Lower lobe of right lung (tissue), 2 donors: ENCODE measurements around the gene TXNDC9. TPM values are rescaled to one million over a fixed set of nuclear protein-coding genes. Genes with fewer than 3 reads are reported as not detected.

Experiments used
- ATAC-seq, 2 donors: fragments of 200-7000 bp; cut with Tn5 transposase; one replicate each; pipeline ENCODE4 v1.9.1; 2020 to 2022; ENCODE audit warnings: mild to moderate bottlenecking in 2 of 2, moderate library complexity in 2 of 2
- DNase-seq: peaks from one replicate; pipeline ENCODE4 v3.0.0-alpha.2; 2020
- H3K27ac ChIP-seq: fragments of 200-600 bp; one replicate; pipeline ENCODE4 v1.8.0; 2022
- H3K27me3 ChIP-seq: fragments of 200-600 bp; one replicate; pipeline ENCODE4 v1.8.0; 2022; ENCODE audit warnings: low read depth
- H3K36me3 ChIP-seq: fragments of 200-600 bp; one replicate; pipeline ENCODE4 v1.8.0; 2022; ENCODE audit warnings: mild to moderate bottlenecking
- H3K4me1 ChIP-seq: fragments of 200-600 bp; one replicate; pipeline ENCODE4 v1.8.0; 2022
- H3K4me3 ChIP-seq: fragments of 200-600 bp; one replicate; pipeline ENCODE4 v1.8.0; 2022; ENCODE audit warnings: mild to moderate bottlenecking
- H3K9me3 ChIP-seq: fragments of 200-600 bp; one replicate; pipeline ENCODE4 v1.8.0; 2022
- CTCF ChIP-seq: fragments of 200-600 bp; IDR thresholded peaks from one replicate; pipeline ENCODE4 v1.8.0; 2022; ENCODE audit warnings: antibody characterized with exemption, mild to moderate bottlenecking
- intact Hi-C: fragments of 100-400 bp; cut with DNase I; formaldehyde crosslinking; loops from one replicate; pipeline ENCODE4 v1.11.0; 2022
- long read RNA-seq: library from polyadenylated mRNA; unstranded; transcript quantifications from one replicate; pipeline ENCODE4 v2.0.0, GENCODE V29; 2021
- total RNA-seq: library from RNA; stranded (reverse); fragmentation: NEBNext Ultra II Directional; extraction: Animal tissue kit (Norgen Biotek cat#: 25700); gene quantifications from one replicate; pipeline ENCODE4 v1.2.1, GENCODE V29; 2021
- donor health status: DM: no; HTN: yes; CAD: no; lungs with severe emphysema.

TXNDC9 gene, protein sequence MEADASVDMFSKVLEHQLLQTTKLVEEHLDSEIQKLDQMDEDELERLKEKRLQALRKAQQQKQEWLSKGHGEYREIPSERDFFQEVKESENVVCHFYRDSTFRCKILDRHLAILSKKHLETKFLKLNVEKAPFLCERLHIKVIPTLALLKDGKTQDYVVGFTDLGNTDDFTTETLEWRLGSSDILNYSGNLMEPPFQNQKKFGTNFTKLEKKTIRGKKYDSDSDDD
- 23.4 TPM for total RNA-seq
- long read RNA-seq, transcript TXNDC9-201 (5 exons, 1,637 nt) = major isoform, 22 of 26 reads
- long read RNA-seq, partial matches to known transcripts = 0 of 26 reads
- long read RNA-seq, other reads (novel, unspliced or antisense) = 0 of 26 reads

- intact Hi-C loops = no loop called here
- peak within 1 kb of the TSS; percentile 92 for H3K27ac ChIP-seq
- H3K4me1 ChIP-seq = peaks cover 41% of the 10 kb centered on the region
- H3K4me3 ChIP-seq = peak within 1 kb of the TSS; percentile 85
- peak; percentile 99 for DNase-seq
- peak; percentile 93 to 97 for ATAC-seq
- H3K36me3 ChIP-seq = peaks cover 19% of the 10 kb centered on the region
- H3K27me3 ChIP-seq = no peaks in the 10 kb centered on the region
- no peaks in the 10 kb centered on the region for H3K9me3 ChIP-seq
- no peak for TF ChIP-seq CTCF
Measured at GRCh38 chr2:99335911-99336803, at the start of gene TXNDC9. TSS of gene TXNDC9 (minus strand) at chr2:99336333. CDS start at chr2:99333210, 3,123 bp downstream.

DNA sequence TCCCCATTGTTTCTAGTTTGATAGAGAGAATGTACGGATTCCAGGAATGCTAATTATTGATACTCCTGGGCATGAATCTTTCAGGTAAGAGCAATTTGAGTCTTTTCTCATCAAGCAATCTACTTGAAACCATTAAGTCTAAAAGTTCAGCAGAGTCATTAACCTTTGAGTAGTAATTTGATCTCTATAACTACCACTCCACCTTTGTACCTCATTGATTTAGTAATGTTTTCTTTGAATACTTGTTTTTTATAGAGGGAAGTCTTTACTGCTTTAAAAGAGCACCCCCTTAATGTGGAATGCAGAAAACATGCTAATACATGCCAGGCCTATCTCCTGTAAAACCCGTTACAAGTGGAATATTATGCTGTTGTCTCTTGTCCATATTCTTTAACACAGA lies 46.0 kb upstream of the TXNDC9 start:
- ATAC-seq = no peak
- Histone ChIP-seq H3K27me3 (no peaks in the 10 kb centered on the region), H3K36me3 (peaks cover 87% of the 10 kb centered on the region), H3K27ac (no peak overlapping the region), H3K9me3 (no peaks in the 10 kb centered on the region), H3K4me1 (no peaks in the 10 kb centered on the region), H3K4me3 (no peak overlapping the region)
- TF ChIP-seq CTCF = no peak
- intact Hi-C loops = no loop called here
- DNase-seq = no peak

- no peak overlapping the region for H3K4me3 ChIP-seq
- H3K27ac ChIP-seq = no peak overlapping the region
- ATAC-seq = no peak
- no peak for TF ChIP-seq CTCF
- peaks cover 92% of the 10 kb centered on the region for H3K36me3 ChIP-seq
- no peaks in the 10 kb centered on the region for H3K4me1 ChIP-seq
- DNase-seq = no peak
- intact Hi-C loops = no loop called here
- no peaks in the 10 kb centered on the region for H3K9me3 ChIP-seq
- H3K27me3 ChIP-seq = no peaks in the 10 kb centered on the region
Measured at GRCh38 chr2:99380376-99381010, 44.4 kb upstream of the TXNDC9 start.

- H3K9me3 ChIP-seq = no peaks in the 10 kb centered on the region
- no peak for DNase-seq
- TF ChIP-seq CTCF = no peak
- no peak for ATAC-seq
- no peaks in the 10 kb centered on the region for H3K27me3 ChIP-seq
- no peak overlapping the region for H3K27ac ChIP-seq
- H3K4me3 ChIP-seq = no peak overlapping the region
- H3K36me3 ChIP-seq = peaks cover 96% of the 10 kb centered on the region
- no peaks in the 10 kb centered on the region for H3K4me1 ChIP-seq
- intact Hi-C loops = no loop called here
Measured at GRCh38 chr2:99377879-99378278, 41.7 kb upstream of the TXNDC9 start.

DNA sequence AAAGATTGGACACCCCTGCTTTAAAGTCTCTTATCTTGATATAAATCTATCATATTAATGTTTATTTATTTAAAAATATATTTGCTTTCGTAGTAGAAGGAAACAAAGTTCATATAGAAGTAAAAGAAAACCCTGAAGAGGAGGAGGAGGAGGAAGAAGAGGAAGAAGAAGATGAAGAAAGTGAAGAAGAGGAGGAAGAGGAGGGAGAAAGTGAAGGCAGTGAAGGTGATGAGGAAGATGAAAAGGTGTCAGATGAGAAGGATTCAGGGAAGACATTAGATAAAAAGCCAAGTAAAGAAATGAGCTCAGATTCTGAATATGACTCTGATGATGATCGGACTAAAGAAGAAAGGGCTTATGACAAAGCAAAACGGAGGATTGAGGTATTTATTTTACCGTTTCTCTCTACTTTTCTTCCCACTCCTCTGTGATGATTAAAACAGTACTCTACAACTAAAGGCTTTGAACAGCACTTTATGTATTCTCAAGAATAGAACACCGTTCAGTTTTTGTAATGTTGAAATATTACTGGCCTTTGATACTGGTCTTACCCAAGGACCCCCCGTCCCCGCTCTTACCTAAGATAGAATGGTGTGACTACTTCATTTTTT lies 40.2 kb upstream of the TXNDC9 start:
- DNase-seq = no peak
- no peak overlapping the region for H3K27ac ChIP-seq
- no peaks in the 10 kb centered on the region for H3K4me1 ChIP-seq
- H3K27me3 ChIP-seq = no peaks in the 10 kb centered on the region
- H3K4me3 ChIP-seq = no peak overlapping the region
- H3K36me3 ChIP-seq = peaks cover 97% of the 10 kb centered on the region
- intact Hi-C loops = no loop called here
- no peak for TF ChIP-seq CTCF
- H3K9me3 ChIP-seq = no peaks in the 10 kb centered on the region
- ATAC-seq = no peak
